Thyroid gland (tissue), 4 donors: ENCODE results near the gene DYNLL1. TPM values are rescaled to one million over a fixed set of nuclear protein-coding genes. Genes with fewer than 3 reads are reported as not detected.

ENCODE experiments used
- DNase-seq, 2 donors: peaks; one replicate each; pipeline ENCODE4 v3.0.0-alpha.2; 2019
- H3K27ac ChIP-seq, 3 donors: fragments of 200-600 bp; sonication (generic); 1 replicate in 2 of 3; 2 replicates in 1 of 3; pipeline ENCODE4 v1.5.1; 2016 to 2019; ENCODE audit warnings: mild to moderate bottlenecking in 1 of 3, moderate library complexity in 1 of 3
- H3K27me3 ChIP-seq: fragments of 200-600 bp; sonication (generic); one replicate; pipeline ENCODE4 v1.5.1; 2019
- H3K36me3 ChIP-seq, 2 donors: fragments of 200-600 bp; sonication (generic); one replicate each; pipeline ENCODE4 v1.5.1; 2016 to 2019
- H3K4me1 ChIP-seq, 2 donors: fragments of 200-600 bp; sonication (generic); one replicate each; pipeline ENCODE4 v1.5.1; 2017 to 2019
- H3K4me3 ChIP-seq, 3 donors: fragments of 200-600 bp; sonication (generic); replicated peaks in 1 of 3; 1 replicate in 2 of 3; 2 replicates in 1 of 3; pipeline ENCODE4 v1.5.1; 2016; ENCODE audit warnings: mild to moderate bottlenecking in 1 of 3
- H3K9me3 ChIP-seq: fragments of 200-600 bp; sonication (generic); one replicate; pipeline ENCODE4 v1.5.1; 2017
- CTCF ChIP-seq, 6 experiments: fragments of 200-600 bp in 3 of 6; fragments of 450-650 bp in 3 of 6; sonication (generic) in 3 of 6; IDR thresholded peaks; one replicate each; pipeline ENCODE4 v1.5.1; 2016 to 2019; ENCODE audit warnings: antibody characterized with exemption in 6 of 6, mild to moderate bottlenecking in 2 of 6, inconsistent platforms in 1 of 6, moderate library complexity in 1 of 6
- POLR2A ChIP-seq, 2 donors: fragments of 450-650 bp; IDR thresholded peaks; one replicate each; pipeline ENCODE4 v1.6.1; 2017; ENCODE audit warnings: antibody characterized with exemption in 2 of 2, mild to moderate bottlenecking in 2 of 2, moderate library complexity in 1 of 2
- WGBS, 2 donors: methylation state at CpG; one replicate each; pipeline ENCODE4 v1.1.5; 2017; 5-methylcytosine and 5-hydroxymethylcytosine counted together
- intact Hi-C: fragments of 100-400 bp; cut with DNase I; formaldehyde crosslinking; loops from one replicate; pipeline ENCODE4 v1.15.1; 2023
- total RNA-seq, 4 donors: library from RNA; depleted of rRNA; stranded (reverse); fragments of >200 nt; gene quantifications; one replicate each; pipeline ENCODE4 v1.2.3, GENCODE V29; 2016

The DYNLL1 gene
- total RNA-seq, 4 donors from 2014 or later = 128 to 265 (median 232) TPM

- intact Hi-C loops = no loop called here
- no peak overlapping the region for H3K4me3 ChIP-seq
- WGBS, 2 donors = 79 to 82% methylated on average over 7 of the region's 7 CpGs
- H3K4me1 ChIP-seq = no peaks in the 10 kb centered on the region
- no peak for TF ChIP-seq POLR2A (IDR thresholded peaks at IDR 0.05)
- TF ChIP-seq CTCF (IDR thresholded peaks at IDR 0.05) = no peak
- H3K27ac ChIP-seq = no peak overlapping the region
- peaks cover 24 to 26% of the 10 kb centered on the region in 2 donors for H3K36me3 ChIP-seq
- no peaks in the 10 kb centered on the region for H3K9me3 ChIP-seq
- DNase-seq = no peak
- no peaks in the 10 kb centered on the region for H3K27me3 ChIP-seq
Observed at GRCh38 chr12:120455302-120455701, 40.6 kb upstream of the DYNLL1 start.

GRCh38 chr12:120457133-120457532 lies 38.8 kb upstream of the DYNLL1 start:
- no peak overlapping the region for H3K27ac ChIP-seq
- WGBS, 2 donors = 87% methylated on average over 6 of the region's 6 CpGs
- peaks cover 38 to 40% of the 10 kb centered on the region in 2 donors for H3K36me3 ChIP-seq
- TF ChIP-seq POLR2A (IDR thresholded peaks at IDR 0.05) = no peak
- TF ChIP-seq CTCF (IDR thresholded peaks at IDR 0.05) = no peak
- intact Hi-C loops = no loop called here
- no peaks in the 10 kb centered on the region for H3K27me3 ChIP-seq
- H3K9me3 ChIP-seq = no peaks in the 10 kb centered on the region
- DNase-seq = no peak
- no peaks in the 10 kb centered on the region for H3K4me1 ChIP-seq
- H3K4me3 ChIP-seq = no peak overlapping the region

- Histone ChIP-seq H3K4me3 (no peak overlapping the region), H3K27ac (no peak overlapping the region), H3K4me1 (no peaks in the 10 kb centered on the region), H3K9me3 (no peaks in the 10 kb centered on the region), H3K36me3 (peaks cover 69 to 70% of the 10 kb centered on the region in 2 donors), H3K27me3 (no peaks in the 10 kb centered on the region)
- intact Hi-C loops = no loop called here
- DNase-seq = no peak
- TF ChIP-seq CTCF (IDR thresholded peaks at IDR 0.05) (no peak), POLR2A (IDR thresholded peaks at IDR 0.05) (no peak)
- 94 to 98% methylated on average over 3 of the region's 3 CpGs for WGBS, 2 donors
Observed at GRCh38 chr12:120460157-120460556, 35.8 kb upstream of the DYNLL1 start.

GRCh38 chr12:120462099-120462640 lies 33.7 kb upstream of the DYNLL1 start:
- H3K27ac ChIP-seq = no peak overlapping the region
- no peaks in the 10 kb centered on the region for H3K27me3 ChIP-seq
- no peaks in the 10 kb centered on the region for H3K9me3 ChIP-seq
- no peak for DNase-seq
- H3K4me3 ChIP-seq = no peak overlapping the region
- WGBS, 2 donors = 86 to 87% methylated on average over 3 of the region's 3 CpGs
- TF ChIP-seq CTCF (IDR thresholded peaks at IDR 0.05) (no peak), POLR2A (IDR thresholded peaks at IDR 0.05) (no peak)
- intact Hi-C loops = no loop called here
- peaks cover 65 to 72% of the 10 kb centered on the region in 2 donors for H3K36me3 ChIP-seq
- H3K4me1 ChIP-seq = peaks cover 0 to 3% of the 10 kb centered on the region in 2 donors

GRCh38 chr12:120463712-120464111 lies 32.2 kb upstream of the DYNLL1 start:
- Histone ChIP-seq H3K27me3 (no peaks in the 10 kb centered on the region), H3K27ac (no peak overlapping the region), H3K9me3 (no peaks in the 10 kb centered on the region), H3K36me3 (peaks cover 61 to 62% of the 10 kb centered on the region in 2 donors), H3K4me3 (no peak overlapping the region), H3K4me1 (peaks cover 5 to 6% of the 10 kb centered on the region in 2 donors)
- WGBS, 2 donors = 88 to 95% methylated on average over 5 of the region's 5 CpGs
- intact Hi-C loops = no loop called here
- no peak for TF ChIP-seq POLR2A (IDR thresholded peaks at IDR 0.05)
- no peak for TF ChIP-seq CTCF (IDR thresholded peaks at IDR 0.05)
- no peak for DNase-seq
